ENCODE measurements around the gene SPDYC. TPM values are rescaled to one million over a fixed set of nuclear protein-coding genes. Genes with fewer than 3 reads are reported as not detected.
A peak's percentile ranks its signal among the peaks of the same experiment; 100 is the strongest.

Gene SPDYC
- total RNA-seq, 1 donor from 2014 or later: not detected

- Mint-ChIP-seq H3K4me1 (ENCODE audit: low read depth, unreplicated experiment) (peaks cover 8% of the 10 kb centered on the region), H3K27me3 (ENCODE audit: low read depth, unreplicated experiment) (peaks cover 12% of the 10 kb centered on the region), H3K9me3 (ENCODE audit: unreplicated experiment) (no peaks in the 10 kb centered on the region), H3K4me3 (ENCODE audit: unreplicated experiment) (peak overlapping the region; percentile 58), H3K36me3 (ENCODE audit: low read depth, unreplicated experiment) (peaks cover 10% of the 10 kb centered on the region), H3K27ac (ENCODE audit: unreplicated experiment) (no peak overlapping the region)
- FAIRE-seq: no peak
- Histone ChIP-seq H2AFZ (ENCODE audit: low read depth, low read length) (no peak overlapping the region), H3K36me3 (ENCODE audit: insufficient read depth, low read length) (peaks cover 3% of the 10 kb centered on the region), H3K4me3 (ENCODE audit: insufficient read depth, low read depth, low read length) (no peak overlapping the region), H3K4me1 (ENCODE audit: insufficient read depth, low read length) (peaks cover 13% of the 10 kb centered on the region), H3K27ac (ENCODE audit: low read depth, low read length) (no peak overlapping the region), H4K20me1 (ENCODE audit: insufficient read depth, low read length) (peaks cover 24% of the 10 kb centered on the region), H3K9ac (ENCODE audit: low read length) (no peak overlapping the region), H3K9me3 (ENCODE audit: insufficient read depth, low read depth, low read length) (no peaks in the 10 kb centered on the region), H3K4me2 (ENCODE audit: low read length) (no peak overlapping the region), H3K27me3 (ENCODE audit: insufficient read depth, low read length) (peaks cover 7% of the 10 kb centered on the region), H3K79me2 (ENCODE audit: insufficient read depth, low read length) (peaks cover 30% of the 10 kb centered on the region)
- TF ChIP-seq CTCF (IDR thresholded peaks at IDR 0.05; ENCODE audit: insufficient read depth, low read depth, low read length): no peak
- no peak for TF ChIP-seq EZH2 (IDR thresholded peaks at IDR 0.05; ENCODE audit: insufficient read depth, low read length)
- DNase-seq (ENCODE audit: low read depth): no peak
Observed at GRCh38 chr11:65136515-65137096, 33.4 kb upstream of the SPDYC start.

- H3K4me3 ChIP-seq (ENCODE audit: insufficient read depth, low read depth, low read length): no peak overlapping the region
- H3K9me3 ChIP-seq (ENCODE audit: insufficient read depth, low read depth, low read length): no peaks in the 10 kb centered on the region
- H3K36me3 Mint-ChIP-seq (ENCODE audit: low read depth, unreplicated experiment): no peaks in the 10 kb centered on the region
- DNase-seq (ENCODE audit: low read depth) (no peak), FAIRE-seq (no peak)
- no peak overlapping the region for H3K27ac Mint-ChIP-seq (ENCODE audit: unreplicated experiment)
- peaks cover 26% of the 10 kb centered on the region for H3K27me3 Mint-ChIP-seq (ENCODE audit: low read depth, unreplicated experiment)
- no peaks in the 10 kb centered on the region for H3K4me1 Mint-ChIP-seq (ENCODE audit: low read depth, unreplicated experiment)
- TF ChIP-seq CTCF (IDR thresholded peaks at IDR 0.05; ENCODE audit: insufficient read depth, low read depth, low read length) (no peak), EZH2 (IDR thresholded peaks at IDR 0.05; ENCODE audit: insufficient read depth, low read length) (no peak)
- H3K9ac ChIP-seq (ENCODE audit: low read length): no peak overlapping the region
- no peaks in the 10 kb centered on the region for H3K79me2 ChIP-seq (ENCODE audit: insufficient read depth, low read length)
- H4K20me1 ChIP-seq (ENCODE audit: insufficient read depth, low read length): no peaks in the 10 kb centered on the region
- no peaks in the 10 kb centered on the region for H3K36me3 ChIP-seq (ENCODE audit: insufficient read depth, low read length)
- no peak overlapping the region for H3K27ac ChIP-seq (ENCODE audit: low read depth, low read length)
- H2AFZ ChIP-seq (ENCODE audit: low read depth, low read length): no peak overlapping the region
- H3K9me3 Mint-ChIP-seq (ENCODE audit: unreplicated experiment): no peaks in the 10 kb centered on the region
- H3K4me1 ChIP-seq (ENCODE audit: insufficient read depth, low read length): no peaks in the 10 kb centered on the region
- H3K27me3 ChIP-seq (ENCODE audit: insufficient read depth, low read length): peaks cover 7% of the 10 kb centered on the region
- H3K4me2 ChIP-seq (ENCODE audit: low read length): no peak overlapping the region
- H3K4me3 Mint-ChIP-seq (ENCODE audit: unreplicated experiment): no peak overlapping the region
Observed at GRCh38 chr11:65141896-65142494, 28.0 kb upstream of the SPDYC start.

Measured in astrocyte (in vitro differentiated cells and primary cell).